NCI-H1436 treated with DMSO at 0.1 percent for 48 hours (cell line): ENCODE measurements around the gene C10orf62.
"Not testable (repeated sequence)": the region's sequence is repeated elsewhere in the genome, so short reads cannot be mapped to it uniquely, and the experiment has no call there.

Source experiments
- DNase-seq: peaks from one replicate; lab custom pipeline; 2025; lab: John Stamatoyannopoulos, UW

C10orf62 gene, protein sequence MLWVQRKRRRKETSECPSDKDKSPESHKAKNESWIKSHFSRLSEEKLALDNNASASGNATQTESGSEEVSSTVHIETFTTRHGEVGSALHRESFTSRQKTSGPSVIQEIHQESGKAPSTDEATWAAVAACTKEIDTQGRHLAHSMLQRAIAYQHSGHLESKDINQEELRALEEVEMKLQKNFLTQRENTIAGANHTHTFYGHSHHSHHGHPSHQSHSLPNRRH

DNA sequence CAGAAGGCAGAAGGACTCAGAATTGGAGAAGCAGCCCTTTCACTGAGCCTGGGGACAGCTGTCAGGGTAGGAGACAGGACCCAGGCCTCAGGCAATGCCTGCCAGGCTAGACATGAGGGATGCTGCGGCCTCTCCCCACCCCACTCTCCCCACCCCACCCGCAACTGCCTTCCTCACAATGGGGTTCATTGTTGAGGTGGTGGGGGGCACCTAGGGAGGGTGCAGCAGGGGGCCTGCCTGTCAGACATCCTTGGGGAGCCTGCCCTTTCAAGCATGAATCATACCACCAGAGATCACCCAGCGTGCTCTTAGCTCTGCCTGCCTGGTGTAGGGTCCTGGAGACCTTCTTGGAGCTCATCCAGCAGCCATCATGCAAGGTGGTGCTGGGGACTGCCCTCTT lies at the start of gene C10orf62:
TSS of gene C10orf62 (plus strand) at position 243 of the 400 bp plus-strand sequence. CDS start 177 bp downstream, outside the sequence.
- no peak for DNase-seq

DNA sequence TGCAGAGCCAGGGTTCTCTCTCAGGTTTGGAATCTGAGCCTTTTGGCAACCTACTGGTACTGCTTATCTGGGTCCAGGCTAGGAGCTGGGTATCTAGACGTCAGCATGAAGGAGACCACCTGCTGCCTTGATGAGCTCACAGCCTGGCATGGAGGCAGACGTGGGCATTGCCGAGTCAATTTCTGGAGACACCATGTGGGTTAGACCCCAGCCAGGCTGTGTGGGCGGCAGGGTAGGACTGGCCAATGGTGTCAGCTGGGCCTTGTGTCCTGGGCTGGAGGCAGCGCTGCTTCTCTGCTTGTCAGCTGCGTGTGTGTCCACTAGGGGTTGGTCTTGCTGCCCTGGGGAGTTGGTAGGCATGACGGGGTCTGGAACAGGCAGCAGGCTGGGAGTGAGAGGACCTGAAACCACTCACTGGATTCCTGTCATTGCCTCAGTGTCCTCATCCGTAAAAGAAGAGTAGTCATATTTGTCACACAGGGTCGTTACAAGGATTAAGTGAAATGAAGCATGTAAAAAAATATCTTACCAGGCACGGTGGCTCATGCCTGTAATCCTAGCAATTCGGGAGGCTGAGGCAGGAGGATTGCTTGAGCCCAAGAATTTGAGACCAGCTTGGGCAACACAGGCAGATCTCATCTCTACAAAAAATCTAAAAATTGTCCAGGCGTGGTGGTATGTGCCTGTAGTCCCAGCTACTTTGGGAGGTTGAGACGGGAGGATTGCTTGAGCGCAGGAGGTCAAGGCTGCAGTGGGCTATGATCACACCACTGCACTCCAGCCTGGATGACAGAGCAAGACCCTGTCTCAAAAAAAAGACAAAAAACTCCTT lies 48.6 kb upstream of the C10orf62 start:
- DNase-seq: no peak

DNA sequence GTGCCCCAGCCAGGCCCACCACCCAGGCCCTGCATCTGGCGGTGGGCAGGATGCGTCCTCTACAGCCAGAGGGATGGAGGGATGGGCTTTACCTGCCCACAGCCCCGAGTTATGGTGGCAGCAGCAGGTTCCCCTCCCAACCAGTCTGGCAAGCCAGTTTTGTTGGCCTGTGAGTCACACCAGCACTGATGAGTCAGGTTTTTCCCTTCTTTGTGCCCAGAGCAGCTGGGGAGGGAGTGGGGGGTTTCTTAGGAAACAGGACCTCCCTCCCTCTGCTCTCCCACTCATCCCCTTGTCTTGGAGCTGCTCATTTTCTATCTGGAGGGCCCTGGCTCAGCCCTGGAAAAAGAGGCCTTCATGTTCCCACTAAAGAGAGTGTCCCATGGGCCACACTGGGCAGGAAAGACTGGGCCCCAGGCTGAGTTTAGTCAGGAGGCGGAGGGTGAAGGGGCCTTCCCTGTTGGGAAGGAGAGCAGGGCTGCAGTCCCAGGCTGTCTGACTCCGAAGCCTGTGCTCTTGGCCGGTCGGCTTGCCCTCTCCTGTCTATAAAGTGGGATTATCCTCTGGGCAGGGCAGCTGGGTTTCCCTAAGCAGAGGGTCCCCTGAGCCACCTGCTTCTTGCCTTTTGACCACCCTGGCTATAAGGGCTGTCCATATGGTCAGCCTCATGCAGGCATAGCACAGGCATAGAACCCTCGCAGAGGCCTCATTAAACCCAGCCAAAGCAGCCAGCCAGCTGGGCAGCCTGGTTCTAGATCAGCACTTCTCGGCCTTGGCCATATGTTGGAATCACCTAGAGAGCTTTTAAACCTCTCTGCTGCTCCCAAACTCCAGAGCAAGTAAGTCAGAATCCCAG lies 47.1 kb upstream of the C10orf62 start:
- no peak for DNase-seq

DNA sequence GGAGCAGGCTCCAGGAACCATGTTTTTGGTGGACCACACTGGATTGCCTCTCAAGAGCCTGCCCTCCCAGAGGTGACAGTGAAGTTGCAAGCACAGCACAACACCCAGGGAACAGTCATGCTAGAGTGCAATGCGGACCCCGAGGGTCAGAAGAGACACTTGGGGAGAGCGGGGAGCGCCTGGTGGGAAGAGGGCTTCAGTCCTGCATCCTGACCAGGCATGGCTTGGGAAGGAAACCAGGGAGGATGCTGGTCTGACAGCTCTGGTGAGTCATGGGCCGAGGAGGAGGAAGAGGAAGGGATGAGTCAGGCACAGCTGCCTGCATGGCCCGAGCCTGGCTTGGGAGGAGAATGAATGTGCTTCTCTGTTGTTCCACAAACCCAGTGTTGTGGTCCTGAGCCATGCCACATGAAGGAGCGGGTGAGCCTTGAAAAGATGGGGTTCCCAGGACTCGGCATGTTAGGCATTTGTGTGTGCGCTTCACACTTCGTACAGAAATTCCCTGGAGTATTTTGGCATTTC lies 46.4 kb upstream of the C10orf62 start:
- DNase-seq: no peak

DNA sequence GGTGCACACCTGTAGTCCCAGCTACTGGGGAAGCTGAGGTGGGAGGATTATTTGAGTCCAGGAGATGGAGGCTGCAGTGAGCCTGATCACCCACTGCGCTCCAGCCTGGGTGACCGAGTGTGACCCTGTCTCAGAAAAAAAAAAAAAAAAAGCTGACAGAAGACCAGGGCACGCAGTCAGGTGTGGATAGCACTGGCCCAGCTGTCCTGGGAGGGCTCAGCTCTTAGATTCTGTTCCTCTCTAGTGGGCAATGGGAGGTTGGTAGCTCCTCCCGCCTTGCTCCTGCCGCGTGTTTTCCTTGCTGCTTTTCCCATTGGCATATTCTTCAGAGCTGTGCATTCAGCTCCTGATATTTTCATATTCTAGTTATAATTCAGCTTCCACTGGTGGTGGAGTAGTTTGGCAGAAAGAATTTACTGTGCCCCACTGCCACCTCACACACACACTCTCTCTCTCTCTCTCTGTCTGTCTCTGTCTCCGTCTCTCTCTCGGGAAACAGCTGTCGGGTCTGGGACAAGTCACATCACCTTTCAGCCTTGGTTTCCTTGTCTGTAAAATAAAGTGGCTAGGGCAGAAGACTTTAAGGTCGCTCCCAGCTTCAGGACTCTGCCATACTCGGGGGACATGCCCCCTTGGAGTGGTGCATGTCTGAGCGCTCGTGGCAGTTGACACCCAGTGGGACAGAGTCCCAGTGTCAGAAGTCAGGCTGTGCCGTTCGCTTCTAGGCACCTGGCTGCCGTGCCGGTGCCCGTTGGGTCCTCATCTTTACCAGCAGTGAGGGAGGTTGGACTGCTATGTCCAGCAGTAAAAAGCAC lies 42.9 kb upstream of the C10orf62 start:
- no peak for DNase-seq

DNA sequence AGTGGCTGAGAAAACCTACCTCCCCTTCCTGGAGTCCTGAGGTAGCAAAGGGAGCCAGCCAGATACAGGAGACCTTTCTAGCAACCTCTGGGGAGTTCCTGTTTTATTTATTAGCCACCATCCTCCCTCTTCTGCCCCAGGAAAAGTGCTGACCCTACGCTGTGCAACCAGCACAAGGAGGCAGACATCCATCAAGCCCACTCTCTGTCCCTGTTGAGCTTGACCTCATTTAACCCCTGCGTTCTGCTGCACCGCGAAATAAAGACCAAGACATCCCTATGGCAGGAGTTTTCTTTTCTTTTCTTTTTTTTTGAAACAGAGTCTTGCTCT lies 42.3 kb upstream of the C10orf62 start:
- DNase-seq: no peak

DNA sequence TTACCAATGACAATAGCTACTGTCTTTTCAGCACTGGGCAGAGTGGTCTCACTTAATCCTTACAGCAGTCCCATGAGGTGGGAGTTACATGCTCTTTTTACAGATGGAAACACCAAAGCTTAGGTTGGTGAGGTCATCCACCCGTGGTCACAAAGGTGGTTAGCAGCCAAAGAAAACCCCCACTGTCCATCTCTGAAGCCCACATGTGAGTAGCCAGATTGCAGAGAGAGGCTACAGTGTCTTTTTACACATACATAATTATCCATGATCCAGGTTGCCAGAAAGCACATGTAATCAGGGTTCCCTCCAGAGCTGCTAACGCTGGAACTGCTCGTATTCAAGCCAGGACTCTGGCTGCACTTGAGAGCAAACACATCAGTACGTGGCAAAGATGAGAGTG lies 41.6 kb upstream of the C10orf62 start:
- DNase-seq: no peak

DNA sequence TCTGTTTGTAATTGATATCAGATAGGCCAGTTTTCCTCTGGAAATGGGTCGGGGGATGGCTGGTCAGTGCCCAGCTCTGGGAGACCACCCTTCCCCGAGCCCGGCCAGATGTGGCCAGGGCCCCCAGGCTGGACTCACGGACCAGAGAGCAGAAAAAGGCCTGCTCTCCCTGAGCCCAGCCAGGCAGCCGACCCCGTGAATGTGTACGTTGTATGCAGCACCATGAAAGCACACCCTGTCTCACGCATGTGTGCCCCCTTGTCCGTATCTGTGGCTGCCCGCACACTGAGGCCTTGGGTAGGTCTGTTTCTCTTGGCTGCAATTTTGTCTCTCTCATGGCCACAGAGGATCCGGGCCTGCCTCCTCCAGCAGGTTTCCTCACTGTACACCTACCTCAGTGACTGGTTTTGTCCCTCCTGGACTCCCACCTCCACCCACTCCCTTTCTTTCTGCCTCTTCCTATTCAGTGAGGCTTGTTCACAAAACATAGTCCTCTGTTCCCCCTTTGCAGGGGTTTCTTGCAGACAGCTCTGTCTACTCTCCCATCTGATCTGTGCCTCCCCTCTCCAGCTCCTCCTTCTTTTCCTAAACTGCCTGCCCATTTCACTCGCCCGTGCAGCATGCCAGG lies 40.6 kb upstream of the C10orf62 start:
- DNase-seq: no peak

DNA sequence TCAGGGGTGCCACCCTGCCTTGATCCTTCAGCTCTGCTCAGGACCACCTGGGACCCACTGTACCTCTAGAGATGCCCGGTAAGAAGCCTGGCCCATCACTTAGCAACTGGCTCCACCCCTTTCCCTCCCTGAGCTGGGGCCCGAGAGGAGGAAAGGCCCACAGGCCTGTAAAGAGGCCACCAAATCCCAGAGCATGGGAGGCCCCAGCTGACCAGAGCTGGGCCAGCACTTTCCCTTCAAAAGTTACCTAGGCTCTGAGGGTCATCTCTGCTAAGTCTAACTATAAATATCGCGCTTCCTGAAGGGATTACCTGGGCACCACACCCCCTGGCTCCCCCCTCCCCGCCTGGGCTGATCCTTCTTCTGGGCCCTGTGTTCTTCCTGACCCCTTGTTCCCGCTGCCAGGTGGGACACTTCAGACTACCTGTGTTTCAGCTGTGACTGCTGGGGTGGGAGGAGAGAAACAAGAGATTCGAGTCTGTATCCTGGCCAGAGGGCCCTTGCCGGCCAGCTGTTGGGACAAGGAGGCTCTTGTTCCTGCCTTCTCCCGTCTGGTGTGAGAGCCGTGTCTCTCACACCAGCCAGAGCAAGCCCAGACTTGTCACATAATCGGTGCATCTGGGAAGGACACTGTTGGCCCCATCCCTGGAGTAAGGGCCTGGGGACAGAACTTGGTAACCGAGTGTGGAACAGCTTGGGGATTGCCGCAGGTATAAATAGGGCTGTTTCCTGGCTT lies 39.8 kb upstream of the C10orf62 start:
- DNase-seq: no peak

DNA sequence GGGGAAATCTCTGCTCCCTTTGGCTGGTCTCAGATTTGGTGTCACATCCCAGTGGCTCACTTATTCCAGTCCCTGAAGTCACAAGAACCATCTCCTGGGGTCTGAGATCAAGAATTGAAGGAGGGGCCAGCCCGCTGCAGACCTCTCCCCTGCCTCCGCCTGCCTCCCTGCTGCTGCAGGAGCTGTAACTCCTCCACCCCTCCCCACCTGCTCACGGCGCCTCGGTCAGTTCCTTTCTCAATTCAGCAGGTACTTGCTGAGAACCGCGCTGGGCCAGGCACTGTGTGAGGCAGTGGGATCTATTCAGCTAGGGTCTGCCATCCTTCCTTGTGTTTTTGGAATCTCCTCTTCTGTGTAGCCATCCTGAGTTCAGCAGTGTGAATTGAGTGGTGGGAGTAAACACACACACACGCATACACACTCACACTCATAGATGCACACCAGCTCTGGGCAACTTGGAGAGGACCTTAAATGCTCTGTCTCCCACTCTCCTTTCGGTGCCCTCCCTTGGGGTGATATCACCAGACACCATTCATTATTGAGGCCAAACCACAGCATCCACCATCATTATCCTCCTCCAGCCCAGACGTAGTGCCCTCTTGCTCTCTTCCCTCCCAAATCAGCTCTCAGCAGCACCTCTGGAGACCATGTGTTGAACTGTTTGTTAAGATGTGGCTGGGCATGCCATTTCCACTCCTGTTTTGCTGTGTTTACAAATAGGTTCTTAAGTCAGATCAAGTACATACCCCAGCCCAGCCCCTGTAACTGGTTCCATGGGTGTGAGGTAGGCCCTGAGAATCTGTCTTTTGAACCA lies 39.0 kb upstream of the C10orf62 start:
- DNase-seq: no peak

DNA sequence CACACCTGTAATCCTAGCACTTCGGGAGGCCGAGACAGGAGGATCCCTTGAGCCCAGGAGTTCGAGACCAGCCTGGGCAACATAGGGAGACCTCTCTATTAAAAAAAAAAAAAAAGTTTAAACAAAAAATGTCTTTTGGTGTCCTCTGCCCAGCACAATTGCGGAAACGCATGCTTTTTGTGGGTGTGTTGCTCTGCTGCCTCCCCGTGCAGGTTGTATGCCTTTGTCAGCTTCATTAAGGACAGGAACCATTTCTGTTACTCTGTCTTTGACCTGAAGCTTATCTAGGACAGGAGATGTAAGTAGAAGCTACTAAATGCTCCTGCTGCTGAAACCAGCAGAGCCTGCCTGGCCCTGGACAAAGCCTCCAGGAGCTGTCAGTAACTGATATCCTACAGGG lies 38.2 kb upstream of the C10orf62 start:
- DNase-seq: no peak

DNA sequence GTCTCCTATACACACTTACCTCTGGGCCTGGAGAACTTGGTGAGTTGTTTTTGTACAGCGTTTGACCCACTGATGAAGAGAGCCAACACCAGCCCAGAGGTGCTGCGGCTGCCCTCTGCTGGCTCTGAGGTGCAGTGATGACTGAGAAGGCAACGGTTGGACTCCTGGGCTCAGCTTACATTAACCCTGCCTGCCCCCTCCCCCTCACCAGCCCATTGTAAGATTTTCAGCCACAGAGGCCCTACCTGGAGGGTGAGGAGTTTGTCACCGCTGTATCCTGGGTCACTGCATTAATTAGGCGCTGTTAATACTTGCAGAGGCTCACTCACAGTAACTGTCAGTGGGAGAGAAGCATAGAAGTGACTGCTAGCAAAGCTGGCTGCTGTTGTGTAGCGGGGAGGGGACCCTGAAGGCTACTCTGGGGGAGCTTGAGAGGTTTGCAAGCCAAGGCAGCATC lies 35.9 kb upstream of the C10orf62 start:
- DNase-seq: peak; percentile 9

DNA sequence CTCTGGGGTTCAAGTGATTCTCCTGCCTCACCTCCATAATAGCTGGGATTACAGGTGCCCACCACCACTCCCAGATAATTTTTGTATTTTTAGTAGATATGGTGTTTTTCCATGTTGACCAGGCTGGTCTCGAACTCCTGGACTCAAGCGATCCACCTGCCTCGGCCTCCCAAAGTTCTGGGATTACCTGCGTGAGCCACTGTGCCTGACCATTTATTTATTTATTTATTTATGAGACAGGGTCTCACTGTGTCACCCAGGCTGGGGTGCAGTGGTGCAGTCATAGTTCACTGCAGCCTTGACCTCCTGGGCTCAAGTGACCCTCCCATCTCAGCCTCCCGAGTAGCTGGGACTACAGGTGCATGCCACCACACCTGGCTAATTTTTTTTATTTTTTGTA lies 35.2 kb upstream of the C10orf62 start:
- DNase-seq: not testable (repeated sequence)

DNA sequence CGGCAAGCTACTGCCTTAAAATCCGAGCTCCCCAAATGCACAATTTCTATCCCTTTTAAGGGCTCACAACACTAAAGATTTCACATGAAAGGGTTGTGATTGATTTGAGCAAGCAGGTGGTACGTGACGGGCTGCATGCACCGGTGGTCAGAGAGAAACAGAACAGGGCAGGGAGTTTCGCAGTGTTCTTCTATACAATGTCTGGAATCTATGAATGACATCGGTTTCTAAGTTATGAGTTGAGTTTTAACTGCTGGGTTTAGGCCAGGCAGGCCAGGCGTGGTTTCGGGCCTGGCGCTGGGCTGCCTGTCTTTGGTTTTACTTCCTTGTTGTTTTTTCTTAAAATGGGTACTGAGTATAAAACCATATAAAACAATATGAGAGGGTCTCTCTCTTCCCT lies 34.0 kb upstream of the C10orf62 start:
- DNase-seq: not testable (repeated sequence)

DNA sequence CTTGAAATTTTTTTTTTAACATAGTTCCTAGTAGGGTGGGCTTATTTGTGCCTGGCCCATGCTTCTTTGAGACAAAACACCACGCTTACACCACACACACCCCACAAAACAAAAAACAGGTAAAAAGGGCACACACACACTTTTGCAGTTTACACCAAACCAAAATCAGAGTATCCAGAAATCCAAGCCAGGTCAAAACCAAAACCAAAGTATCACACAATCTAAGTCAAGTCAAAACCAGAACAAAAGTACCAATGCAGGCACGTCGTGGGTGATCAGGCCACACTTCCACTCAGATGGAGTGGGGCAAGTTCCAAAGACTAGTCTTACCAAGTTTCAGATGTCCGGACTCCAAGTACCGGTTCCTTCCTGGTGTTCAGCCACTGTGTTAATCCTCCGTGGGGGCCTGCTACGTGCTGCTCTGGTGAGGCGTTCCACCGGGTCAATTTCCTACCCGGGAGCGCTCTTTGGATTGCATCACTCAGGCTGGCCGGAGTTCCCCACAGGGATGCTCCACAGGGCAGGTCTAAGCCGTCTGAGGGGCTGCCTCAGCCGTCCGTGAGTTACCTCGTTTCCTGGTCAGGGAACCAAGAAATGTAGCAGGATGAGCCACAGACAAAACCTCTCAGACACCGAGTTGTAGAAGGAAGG lies 28.7 kb upstream of the C10orf62 start:
- DNase-seq: not testable (repeated sequence)

DNA sequence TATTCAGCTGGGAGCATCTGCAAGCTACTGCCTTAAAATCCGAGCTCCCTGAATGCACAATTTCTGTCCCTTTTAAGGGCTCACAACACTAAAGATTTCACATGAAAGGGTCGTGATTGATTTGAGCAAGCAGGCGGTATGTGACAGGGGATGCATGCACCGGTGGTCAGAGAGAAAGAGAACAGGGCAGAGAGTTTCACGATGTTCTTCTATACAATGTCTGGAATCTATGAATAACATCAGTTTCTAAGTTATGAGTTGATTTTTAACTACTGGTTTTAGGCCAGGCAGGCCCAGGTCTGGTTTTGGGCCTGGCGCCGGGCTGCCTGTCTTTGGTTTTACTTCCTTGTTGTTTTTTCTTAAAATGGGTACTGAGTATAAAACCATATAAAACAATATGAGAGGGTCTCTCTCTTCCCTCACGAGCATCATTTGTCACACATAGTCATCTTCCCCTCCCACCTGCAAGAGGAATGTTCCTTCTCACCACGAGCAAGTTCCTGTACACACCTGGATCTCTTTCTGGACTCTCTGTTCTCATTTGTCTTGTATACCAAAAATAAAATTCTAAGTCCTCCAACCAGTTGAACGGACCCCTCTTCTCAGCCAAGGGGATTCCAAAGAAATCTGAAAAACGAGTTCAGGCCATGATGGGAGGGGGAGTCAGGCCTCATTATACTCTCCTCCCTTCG lies 28.0 kb upstream of the C10orf62 start:
- not testable (repeated sequence) for DNase-seq

DNA sequence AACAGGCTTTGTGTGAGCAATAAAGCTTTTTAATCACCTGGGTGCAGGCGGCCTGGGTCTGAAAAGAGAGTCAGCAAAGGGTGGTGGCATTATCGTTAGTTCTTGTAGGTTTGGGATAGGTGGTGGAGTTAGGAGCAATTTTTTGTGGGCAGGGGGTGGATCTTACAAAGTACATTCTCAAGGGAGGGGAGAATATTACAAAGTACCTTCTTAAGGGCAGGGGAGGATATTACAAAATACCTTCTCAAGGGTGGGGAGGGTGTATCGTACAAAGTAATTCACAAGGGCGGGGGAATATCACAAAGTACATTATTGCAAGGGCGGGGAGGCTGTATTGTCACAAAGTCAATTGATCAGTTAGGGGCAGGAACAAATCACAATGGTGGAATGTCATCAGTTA lies 27.2 kb upstream of the C10orf62 start:
- DNase-seq: not testable (repeated sequence)

DNA sequence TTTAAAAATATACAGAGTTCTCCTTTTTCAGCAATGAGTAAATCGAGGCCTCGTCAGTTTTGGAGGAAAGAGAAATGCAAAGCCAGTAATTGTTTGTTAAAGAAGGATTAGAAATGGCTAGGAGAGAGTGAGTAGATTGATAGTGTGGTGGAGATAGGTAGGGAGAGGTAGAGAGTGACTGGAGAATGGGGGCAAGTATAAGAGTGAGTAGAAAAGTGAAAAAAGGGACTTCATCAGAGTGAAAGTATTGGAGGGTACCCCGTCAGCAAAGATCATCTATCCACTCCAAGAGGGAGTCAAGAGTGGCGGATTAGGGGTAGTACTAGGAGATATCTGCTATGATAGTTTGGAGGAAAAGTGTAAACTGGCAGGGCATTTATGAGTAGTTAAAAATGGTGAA lies 26.2 kb upstream of the C10orf62 start:
- DNase-seq: no peak
